IPS DF 4.7 (cell line): ENCODE measurements around the gene LPP.

ENCODE experiments used
- DNase-seq: peaks from one replicate; pipeline ENCODE4 v3.0.0-alpha.2; 2013; ENCODE audit warnings: low spot score; ENCODE audit errors: extremely low read depth

The LPP gene

DNA sequence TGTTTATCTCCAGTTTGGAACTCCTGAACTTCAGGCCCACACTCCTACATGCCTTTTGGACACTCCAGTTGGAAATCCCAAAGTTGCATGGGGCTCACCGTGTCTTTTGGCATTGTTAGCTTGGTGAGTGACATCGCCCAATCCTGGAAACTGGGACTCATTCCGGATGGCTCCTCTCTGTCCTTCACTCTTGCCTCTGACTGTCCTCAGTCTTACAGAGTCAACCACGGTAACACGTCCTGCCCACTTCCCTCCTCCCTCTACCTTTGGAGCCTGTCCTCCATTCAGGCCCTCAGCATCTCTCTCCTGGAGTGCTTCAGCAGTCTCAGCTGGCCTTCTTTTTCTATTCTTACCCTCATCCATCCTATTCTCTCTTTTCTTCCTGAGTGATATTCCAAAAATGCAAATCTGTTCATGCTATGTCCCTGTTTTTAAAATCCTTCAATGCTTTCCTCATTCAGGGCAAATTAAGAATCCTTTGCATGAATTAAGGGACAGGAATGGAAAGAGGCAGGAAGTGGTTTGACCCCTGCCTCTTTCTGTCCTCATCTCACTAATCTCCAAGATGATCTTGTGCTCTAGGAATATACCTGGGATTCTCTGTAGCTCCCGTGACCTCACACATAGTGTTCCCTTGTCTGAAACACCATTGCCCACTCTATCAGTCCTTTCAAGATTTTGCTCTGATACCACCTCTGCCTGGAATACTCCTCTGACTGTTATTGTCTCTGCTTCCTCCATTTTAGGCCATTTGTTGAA lies 42.5 kb downstream of the LPP start:
- DNase-seq, result no peak

DNA sequence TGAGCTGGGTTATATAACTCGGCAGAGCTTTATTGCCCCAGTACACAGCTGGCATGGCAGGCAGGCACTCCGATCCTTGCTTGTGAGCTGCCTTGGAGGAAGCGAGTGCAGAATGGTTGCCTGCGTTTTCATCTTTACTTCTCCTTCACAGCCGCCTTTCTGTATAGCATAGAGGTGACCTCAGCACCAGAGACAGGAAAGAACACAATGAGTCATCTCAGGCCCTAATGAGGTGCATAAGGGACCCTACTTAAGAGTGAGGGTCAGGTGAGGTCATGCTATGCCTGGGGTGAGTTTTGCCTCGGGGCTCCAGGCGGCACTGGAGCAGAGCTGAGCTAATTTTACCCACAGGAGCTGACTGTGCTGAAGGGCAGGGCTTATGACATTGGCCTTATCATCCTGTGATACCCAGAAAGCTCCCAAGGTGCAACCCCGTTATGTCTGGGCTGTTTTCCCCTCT lies 43.5 kb downstream of the LPP start:
- no peak for DNase-seq

DNA sequence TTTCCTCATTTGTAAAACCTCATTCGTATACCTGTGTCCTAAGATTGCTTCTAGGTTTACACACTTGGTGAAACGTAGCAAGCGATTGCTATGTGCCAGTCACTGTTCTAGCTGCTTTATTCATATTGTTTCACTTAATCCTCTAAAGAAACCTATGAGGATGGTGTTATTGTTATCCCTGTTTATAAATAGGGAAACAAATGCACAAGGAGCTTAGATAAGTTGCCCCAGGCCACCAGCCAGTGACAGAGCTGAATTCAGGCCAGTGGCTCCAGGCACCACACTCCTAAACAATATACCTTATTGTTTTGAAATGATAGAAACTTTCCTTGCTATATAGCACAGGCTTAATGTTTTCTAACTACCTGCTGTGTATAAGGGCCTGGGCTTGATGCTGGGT lies 44.0 kb downstream of the LPP start:
- no peak for DNase-seq

DNA sequence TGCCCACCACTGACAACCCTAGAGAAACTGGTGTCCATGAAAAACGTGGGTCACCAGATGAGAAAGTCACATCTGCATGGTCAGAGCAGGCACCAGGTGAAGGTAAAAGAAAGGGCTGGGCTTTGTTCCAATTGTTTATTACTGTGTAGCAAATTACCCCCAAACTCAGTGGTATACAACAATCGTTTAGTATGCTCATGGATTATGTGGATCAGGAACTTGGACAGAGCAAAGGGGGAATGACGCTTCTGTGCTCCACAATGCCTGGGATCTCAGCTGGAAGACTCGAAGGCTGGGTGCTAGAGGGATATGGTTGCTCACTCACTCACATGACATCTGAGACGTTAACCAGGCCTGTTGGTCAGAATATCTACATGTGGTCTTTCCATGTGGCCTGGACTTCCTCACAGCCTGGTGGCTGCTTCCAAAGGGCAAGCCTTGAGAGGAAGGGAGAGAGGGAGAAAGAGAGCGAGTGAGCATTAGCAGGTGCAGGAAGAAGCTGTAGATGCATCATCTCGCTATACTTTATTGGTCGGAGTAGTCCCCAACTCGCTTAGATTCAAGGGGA lies 44.9 kb downstream of the LPP start:
- DNase-seq, result no peak

DNA sequence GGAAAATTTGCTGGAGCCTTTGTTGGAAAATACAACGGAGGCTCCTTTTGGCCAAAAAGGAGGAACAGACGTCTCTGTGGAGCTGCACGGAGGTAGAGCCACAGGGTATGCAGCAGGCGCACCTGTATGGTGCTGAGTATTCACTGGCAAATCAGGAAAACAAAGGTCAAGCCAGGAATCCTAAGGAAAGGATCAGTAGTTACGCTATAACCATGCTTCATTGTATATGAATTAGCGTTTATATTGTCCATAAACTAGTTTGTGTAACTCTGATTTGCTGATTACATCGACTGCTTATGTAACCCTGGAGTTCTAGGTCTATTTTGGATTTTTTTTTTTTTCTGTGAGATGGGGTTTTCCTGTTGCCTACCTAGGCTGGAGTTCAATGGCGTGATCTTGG lies 45.4 kb downstream of the LPP start:
- DNase-seq, result no peak

DNA sequence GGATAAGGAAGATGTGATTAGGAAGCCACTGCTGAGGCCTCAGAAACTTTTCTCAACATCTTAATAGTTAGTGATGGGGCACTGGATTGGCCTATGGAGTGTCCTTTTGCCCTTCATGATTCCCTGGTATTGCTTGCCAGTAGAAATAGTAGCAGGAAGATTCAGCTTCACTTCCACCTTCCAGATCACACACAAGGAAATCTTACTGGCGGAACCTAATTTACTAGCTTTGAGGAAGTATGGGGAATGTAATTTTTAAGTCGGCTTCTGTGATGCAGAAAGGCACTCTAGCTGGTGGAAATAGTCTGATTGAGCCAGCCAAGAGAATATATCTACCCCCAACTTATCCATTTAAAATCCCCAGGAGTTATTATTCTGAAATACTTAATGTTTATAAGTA lies 46.5 kb downstream of the LPP start:
- DNase-seq, result no peak

DNA sequence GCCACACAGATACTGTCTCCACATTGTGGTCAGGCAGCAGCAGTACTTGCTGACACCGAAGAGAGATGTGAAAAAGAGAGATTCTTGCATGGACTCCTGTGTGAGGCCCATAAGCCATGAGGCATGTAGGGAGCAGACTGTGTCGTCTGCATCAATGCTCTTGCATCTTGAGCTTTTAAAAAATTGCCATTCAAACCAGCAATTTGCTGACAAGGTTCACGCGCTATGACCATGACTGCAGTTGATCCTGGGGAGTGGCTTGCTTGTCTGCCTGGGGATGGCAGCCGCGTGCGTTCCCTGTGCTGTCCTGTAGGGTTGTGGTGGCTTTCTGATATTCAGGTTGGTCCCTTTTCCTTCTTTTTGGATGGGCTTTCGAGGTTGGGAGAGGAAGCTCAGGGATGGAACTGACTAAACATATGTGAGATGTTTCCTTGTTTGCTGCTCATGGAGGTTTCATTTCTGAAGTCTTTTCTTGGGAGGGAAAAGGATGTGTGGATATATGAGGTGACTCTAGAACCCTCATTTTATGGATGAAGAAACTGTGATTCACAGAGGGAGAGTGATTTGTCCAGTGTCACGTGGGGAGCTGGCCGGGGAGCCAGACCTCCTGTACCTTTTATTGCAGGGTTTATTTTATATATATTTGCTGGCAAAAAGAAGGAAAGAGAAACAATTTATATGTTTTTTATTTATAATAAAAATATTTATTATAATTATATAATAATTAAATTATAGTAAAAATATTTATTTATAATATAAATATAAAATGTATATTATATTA lies 48.6 kb downstream of the LPP start:
- DNase-seq, result no peak

DNA sequence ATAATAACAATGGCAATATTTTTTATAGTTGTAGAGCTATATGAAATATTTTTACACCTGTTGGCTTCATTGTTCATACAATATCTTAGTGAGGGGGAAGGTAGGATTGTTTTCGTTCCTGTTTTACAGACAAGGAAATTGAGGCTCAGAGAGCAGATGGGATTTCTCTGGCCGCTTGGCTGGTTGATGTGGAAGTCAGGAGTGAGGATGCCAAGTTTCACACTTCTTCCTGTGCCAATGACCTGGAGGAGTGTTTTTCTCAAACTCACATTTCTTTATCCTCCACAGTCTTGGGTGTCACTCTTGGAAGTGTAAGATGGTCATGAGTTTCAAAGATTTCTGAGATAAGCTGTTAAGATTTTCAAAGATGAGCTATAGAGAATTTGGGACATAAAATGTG lies 50.6 kb downstream of the LPP start:
- no peak for DNase-seq

DNA sequence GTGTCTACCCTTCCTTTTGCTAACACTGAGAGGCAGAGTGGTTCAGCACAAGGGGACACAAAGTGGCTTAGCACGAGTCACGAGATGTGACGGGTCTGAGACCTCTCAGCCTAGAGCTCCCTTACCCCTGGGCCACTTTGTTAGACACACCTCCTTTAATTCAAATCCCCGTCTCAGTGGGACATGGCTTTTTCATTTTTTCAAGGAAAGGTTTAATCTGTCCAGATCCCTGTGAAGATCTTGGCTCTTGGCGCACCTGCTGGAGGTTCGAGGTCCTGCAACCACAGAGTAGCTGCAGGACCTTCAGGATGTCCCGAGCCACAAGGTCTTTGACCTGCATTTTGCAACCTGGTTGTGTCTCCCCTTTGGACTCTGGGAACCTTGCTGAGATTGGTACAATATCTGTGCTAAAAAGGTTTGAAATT lies 52.0 kb downstream of the LPP start:
- no peak for DNase-seq

DNA sequence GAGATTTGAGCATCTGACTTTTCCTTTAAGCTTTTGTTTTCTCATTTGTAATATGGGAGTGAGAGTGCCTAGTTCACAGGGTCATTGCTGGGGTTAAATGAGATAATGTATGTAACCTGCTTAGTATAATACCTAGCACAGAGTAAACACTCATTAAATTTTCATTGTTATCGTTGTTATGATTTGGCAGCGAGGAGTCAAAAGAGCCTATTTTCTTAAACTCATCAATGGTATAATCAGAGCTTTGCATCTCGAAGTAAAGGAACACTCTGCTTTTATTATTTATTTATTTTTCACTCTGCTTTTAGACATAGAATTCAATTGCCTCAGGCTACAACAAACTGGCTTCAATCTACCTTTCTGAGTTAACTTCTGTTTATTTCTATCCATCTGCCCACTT lies 52.8 kb downstream of the LPP start:
- DNase-seq, result no peak

DNA sequence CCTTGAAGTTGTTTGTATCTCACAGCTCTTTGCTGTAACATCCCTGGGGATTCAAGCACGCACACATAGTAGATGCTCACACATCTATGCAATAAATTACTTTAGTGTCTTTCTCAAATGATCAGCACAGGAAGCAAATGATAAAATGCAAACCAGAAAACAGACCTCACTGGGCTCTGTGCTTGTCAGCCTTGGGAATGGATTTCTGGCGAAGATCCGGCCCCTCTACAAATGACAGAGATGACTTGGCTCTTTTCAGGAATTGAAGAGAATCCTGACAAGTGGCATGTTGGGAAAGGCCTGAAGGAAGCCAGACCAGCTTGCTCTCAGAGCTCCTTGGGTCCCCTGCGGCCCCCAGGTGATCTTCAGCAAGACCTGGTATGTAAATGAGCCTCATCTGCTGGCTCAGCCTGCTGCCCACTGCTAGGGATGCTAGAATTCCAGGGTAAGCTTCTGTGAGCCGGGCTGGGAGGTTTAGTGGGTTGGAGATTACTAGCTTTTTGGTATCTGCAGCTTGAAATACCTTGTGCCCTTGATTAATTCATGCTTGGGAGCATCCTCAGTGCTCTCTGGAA lies 54.1 kb downstream of the LPP start:
- no peak for DNase-seq

DNA sequence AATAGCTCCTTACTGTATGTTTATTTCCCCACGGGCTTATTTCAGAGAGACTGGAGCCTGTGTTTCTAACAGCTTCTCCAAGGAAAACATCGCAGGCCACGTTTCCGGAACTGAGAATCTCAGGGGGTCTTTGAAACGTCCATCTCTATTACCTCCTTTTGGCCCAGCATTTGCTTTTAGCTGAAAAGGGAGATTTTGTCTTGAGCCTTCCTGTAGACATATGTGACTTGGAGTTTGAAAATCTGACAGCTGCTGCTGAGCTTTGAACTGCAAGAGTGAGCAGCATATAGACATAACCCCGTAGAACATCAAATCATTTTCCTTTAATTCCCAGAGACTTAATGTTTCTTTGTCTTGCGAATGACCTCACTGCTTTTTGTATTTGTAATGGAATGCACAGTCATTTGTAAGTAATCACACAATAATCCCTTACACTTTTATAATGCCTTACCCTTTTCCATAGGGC lies 54.6 kb downstream of the LPP start:
- DNase-seq, result no peak

DNA sequence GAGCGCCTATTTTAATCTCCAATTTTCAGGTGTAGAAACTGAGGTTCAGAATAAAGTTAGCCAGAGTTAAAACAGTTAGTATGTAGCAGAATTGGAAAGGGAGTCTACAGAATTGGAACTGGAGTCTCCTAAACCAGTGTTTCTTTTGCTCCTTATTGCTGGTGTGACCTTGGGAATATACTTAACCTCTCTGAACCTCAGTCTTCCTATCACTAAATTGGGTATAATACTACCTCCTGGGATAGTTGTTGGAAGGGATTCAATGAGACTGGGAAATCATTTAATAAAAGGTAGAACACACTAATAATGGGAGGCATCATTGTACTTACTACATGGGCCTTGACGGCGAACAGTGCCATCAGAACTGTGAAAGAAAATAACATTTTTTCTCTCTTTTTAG lies 55.1 kb downstream of the LPP start:
- DNase-seq, result no peak

DNA sequence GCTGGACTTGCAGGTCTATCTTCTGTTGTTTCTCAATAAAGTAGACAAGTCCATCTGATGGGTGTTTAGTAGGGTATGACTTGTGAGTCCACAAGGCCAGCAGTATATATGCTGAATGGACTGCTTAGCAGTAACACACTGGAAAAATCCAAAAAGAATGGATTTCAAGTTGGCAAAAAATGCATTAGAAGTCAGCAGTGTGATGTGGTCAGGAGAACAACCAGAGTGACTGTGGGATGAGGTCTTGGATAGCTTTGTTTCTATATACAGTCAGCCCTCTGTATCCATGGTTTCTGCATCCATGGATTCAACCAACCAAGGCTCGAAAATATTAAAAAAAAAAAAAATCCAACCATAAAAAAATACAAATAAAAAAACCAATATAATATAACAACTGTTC lies 55.8 kb downstream of the LPP start:
- no peak for DNase-seq

DNA sequence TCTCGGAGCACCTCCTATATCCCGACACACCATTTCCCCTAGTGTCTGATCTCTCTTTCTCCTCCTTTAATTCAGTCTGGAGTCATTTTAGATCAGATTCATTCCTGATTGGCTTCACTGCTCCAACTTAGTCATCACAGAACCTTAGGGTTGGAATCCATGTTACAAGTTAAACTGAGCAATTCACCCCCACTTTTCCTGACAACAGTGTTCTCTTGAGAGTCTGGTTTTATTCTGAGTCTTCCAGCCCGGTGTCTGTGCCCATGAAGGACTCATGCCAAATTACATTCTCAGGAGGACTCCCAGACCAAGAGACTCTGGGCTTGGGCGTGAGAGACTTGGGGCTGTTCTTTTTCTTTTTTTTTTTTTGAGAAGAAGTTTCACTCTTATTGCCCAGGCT lies 57.5 kb downstream of the LPP start:
- DNase-seq, result no peak

DNA sequence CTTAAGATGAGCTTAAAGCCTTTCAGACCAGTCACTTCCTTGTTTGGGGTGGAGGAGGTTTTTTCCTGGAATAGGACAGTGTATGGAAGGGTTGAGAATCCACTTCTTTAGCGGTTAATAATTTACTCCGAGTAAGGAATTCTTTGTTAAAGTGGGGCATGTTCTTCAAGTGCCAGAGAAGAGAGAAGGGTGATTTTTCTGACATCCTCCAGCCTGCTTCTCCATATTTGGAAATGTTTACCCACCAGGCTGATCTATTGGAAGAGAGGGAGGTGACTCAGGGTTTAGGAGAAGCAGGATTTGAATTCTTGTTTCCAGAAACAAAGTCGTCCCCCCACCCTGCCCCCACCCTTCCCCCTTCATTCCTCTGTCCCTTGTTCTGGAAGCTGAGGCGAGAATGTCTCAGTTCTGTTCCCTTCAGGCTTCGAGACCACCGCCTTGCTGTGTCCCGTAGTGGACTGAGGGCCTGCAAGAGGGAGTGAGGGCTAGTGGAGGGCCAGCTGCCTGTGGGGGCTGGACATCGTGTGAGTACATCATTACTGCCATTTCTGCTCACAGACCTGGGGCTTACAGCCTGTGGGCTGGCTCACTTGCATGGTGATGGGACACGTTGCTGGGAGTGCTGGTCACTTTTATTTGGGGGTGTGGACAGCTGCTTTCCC lies 58.5 kb downstream of the LPP start:
- DNase-seq, result no peak

DNA sequence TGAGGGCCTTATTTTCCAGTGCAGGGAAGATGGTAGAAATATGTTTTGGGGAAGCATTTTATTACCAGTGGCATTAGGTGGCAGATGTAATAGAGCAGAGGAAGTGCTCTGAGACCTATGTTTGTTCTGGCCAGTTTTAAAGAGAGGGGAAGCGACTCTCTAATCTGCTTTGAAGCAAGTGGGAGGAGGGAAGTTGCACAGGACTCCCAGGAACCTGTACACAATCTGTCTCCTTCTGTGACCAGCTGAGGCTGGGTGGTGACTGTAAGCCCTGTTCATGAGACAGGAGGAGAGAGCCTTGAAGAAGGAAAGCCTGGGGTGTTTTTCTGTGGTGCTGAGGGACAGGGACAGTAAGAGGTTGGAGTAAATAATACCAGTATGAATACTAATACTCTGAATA lies 60.5 kb downstream of the LPP start:
- no peak for DNase-seq

DNA sequence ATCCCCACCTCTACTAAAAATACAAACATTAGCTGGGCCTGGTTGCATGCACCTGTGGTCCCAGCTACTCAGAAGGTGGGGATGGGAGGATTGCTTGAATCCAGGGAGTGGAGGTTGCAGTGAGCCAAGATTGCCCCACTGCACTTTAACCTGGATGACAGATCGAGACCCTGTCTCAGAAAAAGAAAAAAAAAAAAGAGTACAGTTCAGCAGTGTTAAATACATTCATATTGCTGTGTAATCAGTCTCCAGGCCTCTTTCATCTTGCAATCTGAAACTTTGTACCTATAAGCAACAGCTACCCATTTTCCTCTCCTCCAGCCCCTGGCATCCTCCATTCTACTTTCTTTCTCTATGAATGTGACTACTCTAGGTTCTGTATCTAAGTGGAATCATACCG lies 61.2 kb downstream of the LPP start:
- no peak for DNase-seq

DNA sequence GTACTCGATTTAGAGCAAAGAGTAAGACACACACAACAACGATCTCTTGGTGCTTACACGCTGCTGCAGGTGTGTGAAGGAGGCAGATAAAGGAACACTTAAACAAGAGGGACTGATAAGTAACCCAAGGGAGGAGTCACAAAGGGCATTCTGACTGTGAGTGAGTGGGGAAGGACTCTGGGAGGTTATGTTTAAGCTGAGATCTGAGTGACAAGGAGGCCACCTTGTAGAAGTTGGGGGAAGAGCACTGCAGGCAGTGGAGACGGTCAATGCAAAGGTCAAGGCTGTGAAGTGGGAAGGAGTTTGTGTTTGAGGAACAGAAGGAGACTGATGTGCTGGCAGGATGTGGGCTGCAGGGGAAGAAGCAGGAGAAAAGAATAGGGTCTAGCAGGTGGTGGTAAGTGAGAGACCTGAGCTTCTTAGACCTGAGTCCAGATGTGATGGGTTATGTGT lies 63.1 kb downstream of the LPP start:
- DNase-seq, result no peak

DNA sequence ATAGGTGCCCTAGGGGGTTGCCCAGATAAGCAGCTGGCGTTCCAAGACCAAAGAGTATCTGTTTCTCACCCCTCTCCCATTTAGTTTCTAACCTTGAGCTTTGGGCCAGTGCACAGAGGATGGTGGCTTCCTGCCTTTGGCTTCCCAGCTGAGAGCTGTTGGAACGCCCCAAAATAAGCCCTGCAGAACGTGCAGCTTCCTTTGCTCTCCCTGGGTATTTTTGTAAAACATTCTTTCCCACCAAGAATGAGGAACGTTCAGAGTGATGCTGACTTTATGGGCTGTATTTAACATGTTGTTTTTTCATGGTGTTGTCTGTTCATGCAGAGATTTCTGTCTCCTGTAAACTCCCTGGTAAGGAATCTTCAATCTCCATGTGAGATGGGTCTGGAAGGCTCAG lies 63.8 kb downstream of the LPP start:
- DNase-seq, result no peak

DNA sequence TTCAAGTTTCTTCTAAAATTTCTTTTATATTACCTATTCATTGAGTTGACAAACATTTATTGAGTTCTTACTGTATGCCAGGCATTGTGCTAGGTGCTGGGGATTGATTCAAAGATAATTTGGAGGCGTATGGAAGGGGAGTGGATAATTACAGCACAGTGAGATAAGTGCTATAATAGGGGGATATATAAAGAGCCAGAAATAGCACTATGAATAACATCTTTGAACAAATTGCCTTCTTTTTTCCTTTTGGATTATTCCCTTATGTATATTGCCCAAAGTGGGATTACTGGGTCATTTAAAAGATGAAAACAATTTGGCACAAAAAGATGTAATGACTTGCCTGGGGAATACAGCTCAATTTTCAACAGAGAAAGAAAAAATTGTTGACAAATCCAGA lies 64.6 kb downstream of the LPP start:
- no peak for DNase-seq

DNA sequence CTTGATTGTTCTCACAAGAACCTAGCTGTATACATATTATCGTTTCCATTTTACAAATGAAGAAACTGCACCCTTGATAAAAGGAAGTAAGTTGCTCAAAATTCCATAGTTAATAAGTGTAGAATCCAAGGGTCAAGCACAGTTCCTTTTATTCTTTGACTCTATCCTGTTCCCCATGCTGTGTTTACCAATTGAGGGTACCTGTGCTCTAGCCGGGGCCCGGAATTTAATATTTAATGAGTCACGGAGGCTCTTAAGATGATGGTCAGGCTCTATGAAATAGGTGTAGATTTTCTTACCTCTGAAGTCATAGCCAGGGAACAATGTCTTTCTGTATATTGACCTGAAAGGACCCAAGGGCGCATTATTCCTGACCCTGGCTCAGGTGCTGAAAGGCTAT lies 65.2 kb downstream of the LPP start:
- no peak for DNase-seq
